Stimulated activated naive CD8-positive, alpha-beta T cell treated with anti-CD3 and anti-CD28 coated beads, Interleukin-15, amount 100 ng/mL, for 72 hours (primary cell): ENCODE measurements around the gene ACVR1.
"Not testable (repeated sequence)": the region's sequence is repeated elsewhere in the genome, so short reads cannot be mapped to it uniquely, and the experiment has no call there.

Experiments
- ATAC-seq: fragments of 150-1000 bp; cut with Tn5 transposase; 2 replicates; pipeline ENCODE4 v1.10.0; 2021; ENCODE audit warnings: mild to moderate bottlenecking, moderate library complexity
- DNase-seq, 2 donors: peaks; one replicate each; pipeline ENCODE4 v3.0.0; 2021 to 2022
- H3K27ac Mint-ChIP-seq, 2 donors: one replicate each; pipeline ENCODE4 v1.8.0; 2022; ENCODE audit warnings: mild to moderate bottlenecking in 2 of 2, mixed read lengths in 2 of 2, moderate library complexity in 2 of 2
- H3K27me3 Mint-ChIP-seq: one replicate; pipeline ENCODE4 v1.8.0; 2022; ENCODE audit warnings: mixed read lengths
- H3K4me1 Mint-ChIP-seq: one replicate; pipeline ENCODE4 v1.8.0; 2022; ENCODE audit warnings: mild to moderate bottlenecking, mixed read lengths
- H3K4me3 Mint-ChIP-seq, 2 donors: one replicate each; pipeline ENCODE4 v1.8.0; 2022; ENCODE audit warnings: mild to moderate bottlenecking in 2 of 2, mixed read lengths in 2 of 2, moderate library complexity in 1 of 2
- H3K9me3 Mint-ChIP-seq, 2 donors: one replicate each; pipeline ENCODE4 v1.8.0; 2022; ENCODE audit warnings: mixed read lengths in 2 of 2

Gene ACVR1

GRCh38 chr2:157831573-157832315, 44.4 kb downstream of the ACVR1 start:
- Mint-ChIP-seq H3K4me1 (peaks cover 24% of the 10 kb centered on the region), H3K27ac (no peak overlapping the region), H3K9me3 (peaks cover 0 to 7% of the 10 kb centered on the region in 2 donors), H3K4me3 (no peak overlapping the region), H3K27me3 (no peaks in the 10 kb centered on the region)
- ATAC-seq (no peak), DNase-seq (no peak)

GRCh38 chr2:157830696-157831570, 45.2 kb downstream of the ACVR1 start:
- H3K4me1 Mint-ChIP-seq: peaks cover 16% of the 10 kb centered on the region
- DNase-seq: no peak
- H3K27ac Mint-ChIP-seq: no peak overlapping the region

GRCh38 chr2:157830266-157830665, 45.9 kb downstream of the ACVR1 start:
- H3K4me3 Mint-ChIP-seq: no peak overlapping the region
- H3K9me3 Mint-ChIP-seq: peaks cover 0 to 7% of the 10 kb centered on the region in 2 donors
- H3K4me1 Mint-ChIP-seq: peaks cover 14% of the 10 kb centered on the region
- no peaks in the 10 kb centered on the region for H3K27me3 Mint-ChIP-seq
- ATAC-seq (no peak), DNase-seq (no peak)
- peak overlapping the region in 1 of 2 donors; percentile 81 for H3K27ac Mint-ChIP-seq

More at GRCh38 chr2:157830696-157831570, 45.2 kb downstream of the ACVR1 start:
- Mint-ChIP-seq H3K4me3 (no peak overlapping the region), H3K9me3 (peaks cover 0 to 7% of the 10 kb centered on the region in 2 donors), H3K27me3 (no peaks in the 10 kb centered on the region)
- ATAC-seq: no peak

- H3K9me3 Mint-ChIP-seq: peaks cover 0 to 7% of the 10 kb centered on the region in 2 donors
- ATAC-seq (no peak), DNase-seq (no peak)
- H3K4me1 Mint-ChIP-seq: peaks cover 20% of the 10 kb centered on the region
- no peak overlapping the region for H3K4me3 Mint-ChIP-seq
- no peak overlapping the region for H3K27ac Mint-ChIP-seq
- no peaks in the 10 kb centered on the region for H3K27me3 Mint-ChIP-seq
These were observed 48.8 kb downstream of the ACVR1 start for GRCh38 chr2:157827377-157827776.

- DNase-seq, H3K27me3 Mint-ChIP-seq, ATAC-seq, H3K9me3 Mint-ChIP-seq, H3K4me3 Mint-ChIP-seq: not testable (repeated sequence)
- H3K4me1 Mint-ChIP-seq: peaks cover 24% of the 10 kb centered on the region
- peak overlapping the region; percentile 65 to 77 for H3K27ac Mint-ChIP-seq
These were observed 49.5 kb downstream of the ACVR1 start for GRCh38 chr2:157826644-157827043.

- ATAC-seq: no peak
These were observed 50.2 kb downstream of the ACVR1 start for GRCh38 chr2:157825885-157826284.

GRCh38 chr2:157822993-157823392, 53.1 kb downstream of the ACVR1 start:
- Mint-ChIP-seq H3K27ac (no peak overlapping the region), H3K4me1 (peaks cover 14% of the 10 kb centered on the region), H3K27me3 (no peaks in the 10 kb centered on the region), H3K4me3 (no peak overlapping the region), H3K9me3 (no peaks in the 10 kb centered on the region)
- no peak for ATAC-seq
- no peak for DNase-seq

More at GRCh38 chr2:157825885-157826284, 50.2 kb downstream of the ACVR1 start:
- peaks cover 17% of the 10 kb centered on the region for H3K4me1 Mint-ChIP-seq
- peaks cover 0 to 7% of the 10 kb centered on the region in 2 donors for H3K9me3 Mint-ChIP-seq
- H3K27ac Mint-ChIP-seq: no peak overlapping the region
- H3K27me3 Mint-ChIP-seq: no peaks in the 10 kb centered on the region
- DNase-seq: no peak
- H3K4me3 Mint-ChIP-seq: no peak overlapping the region

GRCh38 chr2:157822533-157822932, 53.6 kb downstream of the ACVR1 start:
- Mint-ChIP-seq H3K27me3 (no peaks in the 10 kb centered on the region), H3K9me3 (no peaks in the 10 kb centered on the region), H3K27ac (no peak overlapping the region), H3K4me3 (no peak overlapping the region), H3K4me1 (peaks cover 14% of the 10 kb centered on the region)
- DNase-seq: no peak
- no peak for ATAC-seq

- DNase-seq (no peak), ATAC-seq (no peak)
- H3K4me1 Mint-ChIP-seq: peaks cover 14% of the 10 kb centered on the region
- H3K9me3 Mint-ChIP-seq: no peaks in the 10 kb centered on the region
- no peak overlapping the region for H3K4me3 Mint-ChIP-seq
- no peaks in the 10 kb centered on the region for H3K27me3 Mint-ChIP-seq
- peak overlapping the region in 1 of 2 donors; percentile 59 for H3K27ac Mint-ChIP-seq
These were observed 54.5 kb downstream of the ACVR1 start for GRCh38 chr2:157821519-157822131.

- DNase-seq (no peak), ATAC-seq (no peak)
- Mint-ChIP-seq H3K27ac (no peak overlapping the region), H3K4me1 (peaks cover 11% of the 10 kb centered on the region), H3K4me3 (no peak overlapping the region), H3K9me3 (no peaks in the 10 kb centered on the region), H3K27me3 (no peaks in the 10 kb centered on the region)
These were observed 55.9 kb downstream of the ACVR1 start for GRCh38 chr2:157820193-157820592.

GRCh38 chr2:157819761-157820160, 56.4 kb downstream of the ACVR1 start:
- no peak for DNase-seq
- no peak overlapping the region for H3K27ac Mint-ChIP-seq
- no peaks in the 10 kb centered on the region for H3K27me3 Mint-ChIP-seq
- H3K9me3 Mint-ChIP-seq: no peaks in the 10 kb centered on the region
- no peak overlapping the region for H3K4me3 Mint-ChIP-seq
- no peak for ATAC-seq
- peaks cover 7% of the 10 kb centered on the region for H3K4me1 Mint-ChIP-seq

- Mint-ChIP-seq H3K27ac (no peak overlapping the region), H3K4me1 (peaks cover 6% of the 10 kb centered on the region), H3K4me3 (no peak overlapping the region), H3K27me3 (no peaks in the 10 kb centered on the region), H3K9me3 (no peaks in the 10 kb centered on the region)
- DNase-seq: no peak
- ATAC-seq: no peak
These were observed 57.9 kb downstream of the ACVR1 start for GRCh38 chr2:157818227-157818626.

GRCh38 chr2:157815421-157815820, 60.7 kb downstream of the ACVR1 start:
- no peak overlapping the region for H3K27ac Mint-ChIP-seq
- ATAC-seq (no peak), DNase-seq (no peak)
- H3K27me3 Mint-ChIP-seq: no peaks in the 10 kb centered on the region
- no peaks in the 10 kb centered on the region for H3K9me3 Mint-ChIP-seq
- peaks cover 15% of the 10 kb centered on the region for H3K4me1 Mint-ChIP-seq
- H3K4me3 Mint-ChIP-seq: no peak overlapping the region

GRCh38 chr2:157813467-157813866, 62.7 kb downstream of the ACVR1 start:
- Mint-ChIP-seq H3K9me3 (no peaks in the 10 kb centered on the region), H3K4me3 (no peak overlapping the region), H3K27me3 (no peaks in the 10 kb centered on the region), H3K27ac (no peak overlapping the region), H3K4me1 (peaks cover 16% of the 10 kb centered on the region)
- no peak for DNase-seq
- no peak for ATAC-seq

- no peak overlapping the region for H3K27ac Mint-ChIP-seq
- DNase-seq (no peak), ATAC-seq (no peak)
- H3K27me3 Mint-ChIP-seq: no peaks in the 10 kb centered on the region
- no peaks in the 10 kb centered on the region for H3K9me3 Mint-ChIP-seq
- H3K4me1 Mint-ChIP-seq: peaks cover 16% of the 10 kb centered on the region
- H3K4me3 Mint-ChIP-seq: no peak overlapping the region
These were observed 66.1 kb downstream of the ACVR1 start for GRCh38 chr2:157810037-157810436.

- DNase-seq: no peak
- Mint-ChIP-seq H3K9me3 (no peaks in the 10 kb centered on the region), H3K27ac (no peak overlapping the region), H3K4me1 (peaks cover 16% of the 10 kb centered on the region), H3K4me3 (no peak overlapping the region), H3K27me3 (no peaks in the 10 kb centered on the region)
- ATAC-seq: no peak
These were observed 66.9 kb downstream of the ACVR1 start for GRCh38 chr2:157809212-157809611.
